Testis (tissue), 3 donors: ENCODE data around the gene MRFAP1L1. TPM values are rescaled to one million over a fixed set of nuclear protein-coding genes. Genes with fewer than 3 reads are reported as not detected.

Source experiments
- DNase-seq: peaks from one replicate; pipeline ENCODE4 v3.0.0-alpha.2; 2019
- H3K27ac ChIP-seq, 2 donors: fragments of 200-600 bp; sonication (generic); one replicate each; pipeline ENCODE4 v1.5.1; 2019
- H3K27me3 ChIP-seq: fragments of 200-600 bp; sonication (generic); one replicate; pipeline ENCODE4 v1.5.1; 2019
- H3K36me3 ChIP-seq: fragments of 200-600 bp; sonication (generic); one replicate; pipeline ENCODE4 v1.5.1; 2017; ENCODE audit warnings: low read depth; ENCODE audit errors: missing control alignments
- H3K4me1 ChIP-seq: fragments of 200-600 bp; sonication (generic); one replicate; pipeline ENCODE4 v1.5.1; 2019
- H3K4me3 ChIP-seq, 2 donors: fragments of 200-600 bp; sonication (generic); one replicate each; pipeline ENCODE4 v1.5.1; 2017 to 2019
- H3K9me3 ChIP-seq: fragments of 200-600 bp; sonication (generic); one replicate; pipeline ENCODE4 v1.5.1; 2017
- POLR2A ChIP-seq: fragments of 450-650 bp; IDR thresholded peaks from one replicate; pipeline ENCODE4 v1.6.1; 2017; ENCODE audit warnings: antibody characterized with exemption, mild to moderate bottlenecking, moderate library complexity
- WGBS, 2 donors: methylation state at CpG; one replicate each; pipeline ENCODE4 v1.1.5; 2018; 5-methylcytosine and 5-hydroxymethylcytosine counted together
- intact Hi-C: fragments of 100-400 bp; cut with DNase I; formaldehyde crosslinking; loops from one replicate; pipeline ENCODE4 v1.15.1; 2023; ENCODE audit warnings: low total_unique reads
- polyA plus RNA-seq: library from polyadenylated mRNA; stranded (reverse); fragments of 350-450 nt; fragmentation: Illumina TruSeq; extraction: RNeasy Lipid Tissue Mini Kit (QIAGEN cat#74804); gene quantifications from one replicate; pipeline ENCODE4 v1.2.3, GENCODE V29; 2014; ENCODE audit warnings: low read depth, low replicate concordance; ENCODE audit not compliant: insufficient read depth
- total RNA-seq, 2 donors: library from RNA; depleted of rRNA; stranded (reverse); fragments of >200 nt; gene quantifications; one replicate each; pipeline ENCODE4 v1.2.3, GENCODE V29; 2016
- TF ChIP-seq, protein P1 (sequence below), 3 experiments: fragments of 450-650 bp in 2 of 3; fragments of 200-600 bp in 1 of 3; sonication (generic) in 1 of 3; IDR thresholded peaks; one replicate each; pipeline ENCODE4 v1.5.1; 2016 to 2019; ENCODE audit warnings: antibody characterized with exemption in 3 of 3, mild to moderate bottlenecking in 2 of 3, moderate library complexity in 1 of 3

The MRFAP1L1 gene
- total and polyA plus RNA-seq, 3 donors from 2014 or later: 40.8 to 60.5 (median 42.9) TPM

DNA sequence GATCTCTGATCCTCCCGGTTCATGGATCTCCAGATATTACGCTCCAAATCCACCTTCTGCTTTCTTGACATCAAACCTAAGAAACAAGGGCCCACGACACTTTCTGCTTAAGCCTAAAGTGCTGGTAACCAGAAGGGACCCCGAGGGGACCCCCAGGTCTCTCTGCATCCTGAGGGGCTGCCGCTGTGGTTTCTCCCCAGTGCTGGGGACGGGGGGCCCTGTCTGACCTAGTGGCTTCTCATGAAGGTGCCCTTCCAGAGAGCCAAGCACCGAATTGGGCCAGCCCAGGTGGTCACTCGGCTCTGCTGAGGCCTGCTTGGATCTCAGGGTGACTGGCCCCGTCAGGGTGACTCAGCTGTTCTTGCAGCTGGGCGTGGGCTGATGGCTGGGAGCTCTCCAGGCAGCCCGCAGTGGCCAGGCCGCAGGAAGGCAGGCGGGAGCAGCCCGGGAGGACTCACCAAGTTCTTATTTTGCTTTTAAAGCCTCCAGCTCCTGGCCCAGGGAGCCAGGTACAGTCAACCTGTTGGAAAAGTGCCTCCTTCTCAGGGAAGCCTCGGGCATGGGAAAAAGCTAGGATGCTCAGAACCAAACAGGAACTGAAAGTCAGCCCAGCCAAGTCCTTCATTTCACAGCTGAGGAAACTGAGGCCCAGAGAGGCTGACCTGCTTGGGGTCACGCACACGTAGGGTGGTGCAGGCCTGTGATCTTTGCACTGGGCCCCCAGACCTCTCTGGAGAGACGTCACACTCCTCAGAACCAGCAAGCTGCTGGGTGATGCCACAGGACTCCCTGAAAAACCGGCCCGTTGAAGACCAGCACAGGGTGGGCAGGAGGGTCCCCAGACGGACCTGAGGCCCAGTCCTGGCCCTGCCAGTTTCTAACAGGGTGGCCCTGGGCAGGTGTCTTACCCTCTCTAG lies 23.0 kb upstream of the MRFAP1L1 start:
- peaks cover 34% of the 10 kb centered on the region for H3K4me1 ChIP-seq
- no peak overlapping the region for H3K4me3 ChIP-seq
- intact Hi-C loops: no loop called here
- H3K36me3 ChIP-seq: no peaks in the 10 kb centered on the region
- no peaks in the 10 kb centered on the region for H3K27me3 ChIP-seq
- H3K9me3 ChIP-seq: no peaks in the 10 kb centered on the region
- 61 to 79% methylated on average over 15 to 21 of the region's 21 CpGs for WGBS, 2 donors
- no peak for TF ChIP-seq POLR2A
- TF ChIP-seq, protein P1, sequence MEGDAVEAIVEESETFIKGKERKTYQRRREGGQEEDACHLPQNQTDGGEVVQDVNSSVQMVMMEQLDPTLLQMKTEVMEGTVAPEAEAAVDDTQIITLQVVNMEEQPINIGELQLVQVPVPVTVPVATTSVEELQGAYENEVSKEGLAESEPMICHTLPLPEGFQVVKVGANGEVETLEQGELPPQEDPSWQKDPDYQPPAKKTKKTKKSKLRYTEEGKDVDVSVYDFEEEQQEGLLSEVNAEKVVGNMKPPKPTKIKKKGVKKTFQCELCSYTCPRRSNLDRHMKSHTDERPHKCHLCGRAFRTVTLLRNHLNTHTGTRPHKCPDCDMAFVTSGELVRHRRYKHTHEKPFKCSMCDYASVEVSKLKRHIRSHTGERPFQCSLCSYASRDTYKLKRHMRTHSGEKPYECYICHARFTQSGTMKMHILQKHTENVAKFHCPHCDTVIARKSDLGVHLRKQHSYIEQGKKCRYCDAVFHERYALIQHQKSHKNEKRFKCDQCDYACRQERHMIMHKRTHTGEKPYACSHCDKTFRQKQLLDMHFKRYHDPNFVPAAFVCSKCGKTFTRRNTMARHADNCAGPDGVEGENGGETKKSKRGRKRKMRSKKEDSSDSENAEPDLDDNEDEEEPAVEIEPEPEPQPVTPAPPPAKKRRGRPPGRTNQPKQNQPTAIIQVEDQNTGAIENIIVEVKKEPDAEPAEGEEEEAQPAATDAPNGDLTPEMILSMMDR (IDR thresholded peaks at IDR 0.05): no peak
- DNase-seq: peak; percentile 86
- peak overlapping the region; percentile 1 to 83 for H3K27ac ChIP-seq

DNA sequence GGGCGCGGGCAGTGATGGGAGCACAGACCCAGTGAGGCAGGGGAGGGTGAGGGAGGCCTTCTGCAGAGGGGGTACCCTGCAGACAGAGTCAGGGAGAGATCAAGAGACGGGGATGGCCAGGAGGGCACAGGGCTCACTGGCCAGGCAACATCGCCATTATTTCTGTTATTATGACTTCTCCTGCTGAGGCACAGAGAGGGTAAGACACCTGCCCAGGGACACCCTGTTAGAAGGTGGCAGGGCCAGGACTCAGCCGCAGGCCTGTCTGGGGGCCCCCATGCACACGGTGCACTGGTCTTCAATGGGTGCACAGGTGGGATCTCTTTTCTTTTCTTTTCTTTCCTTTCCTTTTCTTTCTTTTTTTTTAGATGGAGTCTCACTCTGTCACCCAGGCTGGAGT lies 22.1 kb upstream of the MRFAP1L1 start:
- no peak for DNase-seq
- H3K27ac ChIP-seq: peak overlapping the region in 1 of 2 donors; percentile 83
- intact Hi-C loops: no loop called here
- peaks cover 41% of the 10 kb centered on the region for H3K4me1 ChIP-seq
- H3K36me3 ChIP-seq: no peaks in the 10 kb centered on the region
- WGBS, 2 donors: 90 to 95% methylated on average over 6 of the region's 6 CpGs
- TF ChIP-seq, protein P1 (IDR thresholded peaks at IDR 0.05): no peak
- TF ChIP-seq POLR2A: no peak
- no peaks in the 10 kb centered on the region for H3K9me3 ChIP-seq
- no peaks in the 10 kb centered on the region for H3K27me3 ChIP-seq
- H3K4me3 ChIP-seq: no peak overlapping the region

DNA sequence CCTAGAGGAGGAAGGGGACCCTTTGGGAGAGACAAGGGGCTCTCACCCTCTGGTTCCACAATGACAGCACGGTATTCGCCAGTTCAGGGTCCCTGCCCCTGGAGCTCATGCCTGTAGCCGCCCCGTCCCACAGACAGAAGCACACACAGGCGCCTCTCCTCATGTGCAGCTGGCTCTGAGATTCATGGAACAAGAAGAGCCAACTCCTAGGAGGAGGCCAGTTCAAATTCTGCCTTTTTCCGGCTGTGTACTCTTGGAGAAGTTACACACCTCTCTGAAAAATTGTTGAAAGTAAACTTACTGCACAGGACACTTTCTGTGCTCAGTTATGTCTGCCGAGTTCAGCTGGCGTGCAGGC lies 21.6 kb upstream of the MRFAP1L1 start:
- Histone ChIP-seq H3K4me1 (peaks cover 44% of the 10 kb centered on the region), H3K36me3 (no peaks in the 10 kb centered on the region), H3K4me3 (no peak overlapping the region), H3K27ac (peak overlapping the region in 1 of 2 donors; percentile 50), H3K27me3 (no peaks in the 10 kb centered on the region), H3K9me3 (no peaks in the 10 kb centered on the region)
- intact Hi-C loops: no loop called here
- no peak for DNase-seq
- no peak for TF ChIP-seq POLR2A
- TF ChIP-seq, protein P1 (IDR thresholded peaks at IDR 0.05): no peak
- 90 to 94% methylated on average over 7 to 8 of the region's 8 CpGs for WGBS, 2 donors

DNA sequence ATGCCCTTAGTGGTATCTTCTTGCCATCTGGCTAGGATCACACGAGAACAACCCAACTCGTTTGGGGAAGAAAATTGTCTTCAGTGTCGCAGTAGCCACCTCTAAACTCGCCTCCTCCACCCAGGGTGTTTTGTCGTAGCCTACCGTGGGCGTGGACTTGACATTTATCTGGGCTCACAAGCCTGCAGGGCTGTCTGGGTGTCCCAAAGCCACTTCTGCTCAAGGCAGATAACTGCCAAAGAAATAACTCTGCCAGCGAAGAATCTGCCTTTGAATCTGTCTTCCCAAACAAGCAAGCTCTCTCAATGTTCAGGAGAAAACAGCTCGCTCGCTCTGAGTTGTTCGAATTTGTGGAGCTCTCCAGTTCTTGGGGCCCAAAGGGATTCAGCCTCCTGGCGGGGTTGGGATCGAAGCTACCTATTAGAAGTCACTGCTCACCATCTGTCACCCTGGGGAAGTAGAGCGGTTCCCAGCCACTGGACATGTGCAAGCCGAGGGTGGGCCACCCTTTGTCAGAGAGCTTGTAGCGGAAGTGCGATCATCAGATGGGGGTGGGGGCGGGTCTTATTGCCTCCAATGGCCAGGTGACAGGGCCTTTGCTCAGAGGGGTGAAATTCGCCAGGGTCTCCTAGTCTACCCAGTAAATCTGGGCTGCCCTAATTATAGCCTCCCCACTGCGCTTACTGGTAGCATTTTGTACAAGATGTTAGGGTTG lies 21.1 kb upstream of the MRFAP1L1 start:
- Histone ChIP-seq H3K4me1 (peaks cover 44% of the 10 kb centered on the region), H3K9me3 (no peaks in the 10 kb centered on the region), H3K27ac (peak overlapping the region in 1 of 2 donors; percentile 50), H3K27me3 (no peaks in the 10 kb centered on the region), H3K4me3 (no peak overlapping the region), H3K36me3 (no peaks in the 10 kb centered on the region)
- WGBS, 2 donors: 72 to 75% methylated on average over 20 of the region's 20 CpGs
- intact Hi-C loops: no loop called here
- DNase-seq: peak; percentile 37
- TF ChIP-seq POLR2A: no peak
- TF ChIP-seq, protein P1 (IDR thresholded peaks at IDR 0.05): no peak
